T47D (cell line): Measurements from ENCODE around the gene KRTAP12-3.

Source experiments
- DNase-seq, 2 experiments: peaks; one replicate each; pipeline versions ENCODE4 v3.0.0 to v3.0.0-alpha.2; 2011 to 2012; ENCODE audit warnings: low read depth in 1 of 2, low spot score in 1 of 2
- JUND ChIP-seq: IDR thresholded peaks from 2 replicates; pipeline ENCODE4 v1.6.1; 2012; ENCODE audit warnings: low read depth
- in situ Hi-C: cut with HindIII; loops from 2 replicates; pipeline ENCODE4 v1.10.0; 2016; ENCODE audit warnings: low sequenced_read_pairs, low pct_unique_long_range_greater_than_20kb

Gene KRTAP12-3

GRCh38 chr21:44700101-44701022, 42.6 kb downstream of the KRTAP12-3 start:
- in situ Hi-C loops: no loop called here
- TF ChIP-seq JUND: no peak
- no peak for DNase-seq

GRCh38 chr21:44701023-44701400, 43.3 kb downstream of the KRTAP12-3 start:
- in situ Hi-C loops: no loop called here
- DNase-seq: no peak
- no peak for TF ChIP-seq JUND

- TF ChIP-seq JUND: no peak
- in situ Hi-C loops: no loop called here
- DNase-seq: no peak
Measured at GRCh38 chr21:44701541-44701940, 43.8 kb downstream of the KRTAP12-3 start.

DNA sequence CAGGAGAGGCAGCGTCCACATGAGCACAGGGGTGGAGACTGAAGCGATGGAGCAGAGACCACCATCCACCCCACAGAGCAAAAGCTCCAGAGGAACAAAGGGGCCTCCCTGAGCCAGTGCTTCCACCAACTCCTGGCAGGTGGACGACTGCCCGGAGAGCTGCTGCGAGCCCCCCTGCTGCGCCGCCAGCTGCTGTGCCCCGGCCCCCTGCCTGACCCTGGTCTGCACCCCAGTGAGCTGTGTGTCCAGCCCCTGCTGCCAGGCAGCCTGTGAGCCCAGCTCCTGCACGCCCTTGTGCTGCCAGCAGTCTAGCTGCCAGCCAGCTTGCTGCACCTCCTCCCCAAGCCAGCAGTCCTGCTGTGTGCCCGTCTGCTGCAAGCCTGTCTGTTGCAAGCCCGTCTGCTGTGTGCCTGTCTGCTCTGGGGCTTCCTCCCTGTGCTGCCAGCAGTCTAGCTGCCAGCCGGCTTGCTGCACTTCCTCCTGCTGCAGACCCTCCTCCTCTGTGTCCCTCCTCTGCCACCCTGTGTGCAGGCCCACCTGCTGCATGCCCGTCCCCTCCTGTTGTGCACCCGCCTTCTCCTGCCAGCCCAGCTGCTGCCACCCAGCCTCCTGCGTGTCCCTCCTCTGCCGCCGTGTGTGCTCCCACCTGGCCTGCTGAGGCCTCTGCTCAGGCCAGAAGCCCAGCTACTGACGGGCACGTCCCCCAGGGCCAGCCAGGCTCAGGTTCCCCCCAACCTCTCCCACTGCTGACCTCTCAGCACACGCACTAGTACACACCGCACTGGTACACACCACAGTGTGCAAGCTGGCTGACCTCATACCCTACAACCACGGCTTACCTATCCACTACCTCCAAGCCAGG, 44.6 kb downstream of the KRTAP12-3 start:
- in situ Hi-C loops: no loop called here
- no peak for DNase-seq
- TF ChIP-seq JUND: no peak

- DNase-seq: no peak
- TF ChIP-seq JUND: no peak
- in situ Hi-C loops: no loop called here
Measured at GRCh38 chr21:44702973-44703730, 45.4 kb downstream of the KRTAP12-3 start.

GRCh38 chr21:44703731-44704635, 46.3 kb downstream of the KRTAP12-3 start:
- no peak for TF ChIP-seq JUND
- peak in 1 of 2 experiments; percentile 23 for DNase-seq
- in situ Hi-C loops: no loop called here

DNA sequence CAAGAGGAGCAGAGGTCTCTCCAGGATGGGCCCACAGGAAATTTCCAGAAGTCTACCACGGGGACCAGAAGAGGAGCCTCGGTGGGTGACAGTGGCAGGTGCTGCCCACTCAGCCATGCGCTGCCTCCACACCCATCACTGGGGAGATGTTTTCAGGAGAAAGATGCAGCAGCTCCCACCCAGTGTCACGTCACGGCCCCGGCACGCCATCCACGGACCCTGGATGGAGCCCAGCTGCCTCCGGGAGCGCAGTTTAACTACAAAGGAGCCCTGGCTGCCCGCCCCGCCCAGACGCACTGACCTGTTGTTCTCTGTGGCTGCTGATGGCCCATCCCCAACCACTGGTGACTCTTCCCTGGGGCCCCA, 46.9 kb downstream of the KRTAP12-3 start:
- TF ChIP-seq JUND: no peak
- DNase-seq: no peak
- in situ Hi-C loops: no loop called here

GRCh38 chr21:44706026-44706705, 48.4 kb downstream of the KRTAP12-3 start:
- no peak for DNase-seq
- in situ Hi-C loops: no loop called here

DNA sequence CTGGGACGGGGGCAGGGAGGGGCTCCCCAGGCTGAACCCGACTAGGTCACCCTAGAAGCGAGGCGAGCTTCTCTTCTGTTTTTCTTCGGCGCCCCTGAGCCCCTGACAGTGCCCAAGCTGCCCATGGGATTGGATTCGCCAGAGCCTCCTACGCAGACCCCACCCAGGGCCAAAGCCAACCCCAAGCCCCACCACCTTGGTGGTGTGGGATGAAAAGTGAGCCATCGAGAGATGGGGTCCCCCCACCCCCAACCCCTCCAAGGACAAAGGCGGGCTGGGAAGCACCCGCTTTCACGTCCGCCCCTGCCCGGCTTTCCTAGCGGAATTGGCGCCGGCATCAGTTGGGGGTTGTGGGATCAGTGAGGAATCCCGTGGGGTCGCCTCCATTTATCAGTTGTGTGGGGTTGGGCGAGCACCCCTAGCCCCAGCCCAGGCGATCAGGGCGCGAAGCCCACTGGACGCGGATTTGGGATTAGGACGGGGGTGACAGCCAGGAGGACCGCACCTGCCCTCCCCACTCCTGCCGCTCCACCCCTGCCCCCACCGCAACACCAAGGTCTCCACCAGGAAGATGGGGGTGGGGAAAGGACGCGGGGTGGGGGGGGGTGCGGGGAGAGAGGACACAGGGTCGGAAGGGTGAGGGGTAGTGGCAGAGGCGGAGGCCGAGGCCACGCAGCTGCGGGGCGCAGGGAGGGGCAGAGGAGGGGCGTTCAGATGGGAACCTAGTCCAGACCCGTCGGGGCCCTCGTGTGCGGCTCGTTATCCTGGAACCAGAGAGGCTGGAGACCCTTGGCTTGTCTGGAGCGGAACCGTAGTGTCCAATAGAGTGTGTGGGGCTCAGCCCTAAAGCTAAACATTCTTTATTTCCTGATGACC, 49.2 kb downstream of the KRTAP12-3 start:
- DNase-seq: no peak
- in situ Hi-C loops: no loop called here
- TF ChIP-seq JUND: no peak

More at GRCh38 chr21:44706026-44706705, 48.4 kb downstream of the KRTAP12-3 start:
- TF ChIP-seq JUND: no peak
